Occipital lobe (tissue), 2 donors: Measurements from ENCODE around the gene GARRE1. TPM values are rescaled to one million over a fixed set of nuclear protein-coding genes. Genes with fewer than 3 reads are reported as not detected.
"Not testable (repeated sequence)": the region's sequence is repeated elsewhere in the genome, so short reads cannot be mapped to it uniquely, and the experiment has no call there.

ENCODE experiments used
- DNase-seq: peaks from one replicate; lab custom pipeline; 2025; lab: John Stamatoyannopoulos, UW
- total RNA-seq: library from RNA; depleted of rRNA; stranded (reverse); fragments of >200 nt; gene quantifications from one replicate; pipeline ENCODE4 v1.2.3, GENCODE V29; 2014

The GARRE1 gene
- total RNA-seq, 1 donor from 2014 or later = 20.7 TPM

DNA sequence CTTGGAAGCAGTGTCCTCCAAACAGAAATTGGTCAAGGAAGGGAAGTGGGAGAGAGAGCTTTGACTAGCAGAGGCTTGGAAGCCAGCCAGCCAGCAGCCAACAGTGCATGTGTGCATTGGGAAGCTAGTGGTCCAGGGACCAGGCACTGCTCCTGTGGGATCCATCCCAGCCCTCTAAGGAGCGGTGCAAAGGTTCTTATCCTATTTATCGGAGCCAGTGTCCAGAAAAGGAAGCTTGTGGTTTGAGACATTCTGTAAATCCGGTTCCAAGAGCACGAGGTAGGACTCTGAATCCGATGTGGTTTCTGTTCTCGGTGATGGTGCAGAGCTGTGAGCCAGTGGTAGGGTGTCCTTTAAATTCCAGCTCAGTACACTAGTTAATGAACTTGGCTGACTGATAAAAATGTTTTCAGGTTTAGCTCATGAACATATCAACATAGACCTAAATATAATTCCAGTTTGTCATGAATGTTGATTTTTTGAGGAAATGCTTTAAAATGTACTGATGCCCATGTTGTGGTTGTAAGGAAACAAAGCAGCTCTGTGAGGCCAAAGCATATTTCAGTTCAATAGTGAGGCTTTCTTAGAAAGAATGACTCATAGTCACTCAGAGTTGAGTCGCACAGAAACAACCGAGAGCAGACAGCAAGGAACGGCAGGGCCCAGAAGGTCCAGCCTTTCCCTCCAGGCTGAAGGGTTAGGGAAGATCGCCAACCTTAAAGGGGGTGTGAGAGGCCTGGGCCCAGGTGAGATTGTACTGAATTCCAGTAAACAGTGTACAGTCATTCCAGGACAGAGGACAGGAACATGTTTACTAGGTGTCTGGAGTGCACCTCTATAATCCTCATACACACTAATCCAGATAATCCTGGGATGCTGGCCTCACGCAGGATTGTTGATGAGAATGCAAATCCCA, 21.5 kb upstream of the GARRE1 start:
- peak; percentile 49 for DNase-seq

DNA sequence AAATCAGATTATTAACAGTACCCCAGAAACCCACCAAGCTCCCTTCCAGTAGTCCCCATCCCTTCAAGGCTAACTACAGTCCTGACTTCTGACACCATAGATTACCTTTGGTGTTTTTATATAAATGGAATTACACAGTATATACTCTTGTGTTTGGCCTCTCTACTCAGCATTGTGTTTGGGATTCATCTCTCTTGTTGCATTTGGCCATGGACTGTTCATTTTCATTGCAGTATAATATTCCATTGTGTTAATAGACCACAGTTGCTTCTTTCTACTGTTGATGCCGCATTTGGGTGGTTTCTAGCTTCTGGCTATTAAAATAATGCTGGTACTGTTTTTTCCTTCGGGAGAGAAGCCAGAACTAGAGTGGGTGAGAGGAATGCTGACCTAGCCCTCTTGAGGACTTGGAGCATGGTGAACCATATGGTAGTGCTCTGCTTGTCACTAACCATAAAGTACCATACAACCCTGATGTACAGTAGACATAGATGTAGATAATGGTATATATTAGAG, 18.9 kb upstream of the GARRE1 start:
- DNase-seq = no peak

DNA sequence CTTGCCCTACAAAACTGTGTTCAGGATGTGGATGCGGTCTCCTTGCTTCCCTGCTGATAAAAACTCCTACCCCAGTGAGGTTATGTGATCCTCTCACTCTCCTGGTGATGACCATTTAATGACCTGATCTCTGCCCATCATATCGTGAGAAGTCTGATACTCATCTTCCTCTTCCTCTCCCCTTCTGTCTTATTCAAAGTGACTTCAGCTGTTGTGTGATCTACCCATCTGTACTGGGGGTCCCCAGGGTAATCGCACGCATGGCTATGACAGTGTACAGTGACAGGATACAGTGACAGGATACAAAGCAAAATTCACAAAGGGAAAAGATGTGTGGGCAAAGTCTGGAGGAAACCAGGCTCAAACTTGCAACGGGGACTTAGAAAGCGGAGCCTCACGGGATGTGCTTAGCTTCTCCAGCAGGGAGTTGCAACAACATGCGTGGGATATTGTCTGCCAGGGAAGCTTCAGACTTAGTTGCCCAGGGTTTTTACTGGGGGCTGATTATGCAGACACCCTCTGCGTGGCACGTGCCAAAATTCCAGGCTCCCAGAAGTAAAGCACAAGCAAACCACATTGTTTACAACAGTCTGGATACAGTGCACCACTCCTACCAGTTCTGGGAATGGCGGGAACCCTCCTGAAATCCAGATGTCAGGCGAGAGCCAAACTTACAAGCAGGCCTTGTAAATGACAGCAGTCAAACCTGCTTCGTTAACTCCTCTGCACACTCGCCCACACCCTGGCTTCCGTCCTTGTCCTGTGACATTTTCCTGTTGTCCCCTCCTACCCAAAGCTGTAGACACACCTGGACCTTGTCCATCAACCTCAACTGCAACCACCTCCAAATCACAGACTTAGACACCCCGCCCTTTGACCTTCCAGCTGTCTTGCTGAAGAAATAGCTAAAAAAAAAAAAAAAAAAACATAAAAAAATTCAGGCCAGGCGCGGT, 18.0 kb upstream of the GARRE1 start:
- no peak for DNase-seq

DNA sequence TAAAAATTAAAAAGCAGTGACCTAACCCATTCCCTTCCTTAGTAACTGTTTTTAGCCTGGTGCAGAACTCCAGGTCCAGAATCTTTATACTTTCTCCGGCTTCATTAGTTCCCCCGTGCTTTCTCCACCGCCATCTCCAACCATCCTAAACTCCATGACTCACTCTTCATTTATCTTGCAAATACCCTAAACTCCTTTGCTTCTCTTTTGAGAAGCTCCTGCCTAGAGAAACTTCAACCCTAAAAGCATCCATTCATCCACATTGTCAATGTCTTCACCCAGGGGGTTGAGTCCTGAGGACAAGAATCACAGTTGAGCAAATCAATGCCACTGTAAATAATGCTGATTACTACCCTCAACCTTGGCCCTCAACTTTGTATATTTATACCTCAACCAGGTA, 17.1 kb upstream of the GARRE1 start:
- DNase-seq = no peak

DNA sequence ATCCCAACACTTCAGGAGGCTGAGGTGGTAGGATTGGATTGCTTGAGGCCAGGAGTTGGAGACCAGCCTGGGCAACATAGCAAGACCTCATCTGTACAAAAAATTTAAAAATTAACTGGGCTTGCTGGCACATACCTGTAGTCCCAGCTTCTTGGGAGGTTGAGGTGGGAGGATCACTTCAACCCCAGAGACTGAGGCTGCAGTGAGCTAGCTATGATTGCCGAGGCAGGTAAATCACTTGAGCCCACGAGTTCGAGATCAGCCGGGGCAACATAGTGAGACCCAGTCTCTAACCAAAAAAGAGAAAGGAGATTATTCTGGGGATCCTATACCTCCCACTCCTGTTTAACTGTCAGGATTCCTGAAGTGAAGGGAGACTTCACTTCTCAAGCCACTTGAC, 16.4 kb upstream of the GARRE1 start:
- no peak for DNase-seq

DNA sequence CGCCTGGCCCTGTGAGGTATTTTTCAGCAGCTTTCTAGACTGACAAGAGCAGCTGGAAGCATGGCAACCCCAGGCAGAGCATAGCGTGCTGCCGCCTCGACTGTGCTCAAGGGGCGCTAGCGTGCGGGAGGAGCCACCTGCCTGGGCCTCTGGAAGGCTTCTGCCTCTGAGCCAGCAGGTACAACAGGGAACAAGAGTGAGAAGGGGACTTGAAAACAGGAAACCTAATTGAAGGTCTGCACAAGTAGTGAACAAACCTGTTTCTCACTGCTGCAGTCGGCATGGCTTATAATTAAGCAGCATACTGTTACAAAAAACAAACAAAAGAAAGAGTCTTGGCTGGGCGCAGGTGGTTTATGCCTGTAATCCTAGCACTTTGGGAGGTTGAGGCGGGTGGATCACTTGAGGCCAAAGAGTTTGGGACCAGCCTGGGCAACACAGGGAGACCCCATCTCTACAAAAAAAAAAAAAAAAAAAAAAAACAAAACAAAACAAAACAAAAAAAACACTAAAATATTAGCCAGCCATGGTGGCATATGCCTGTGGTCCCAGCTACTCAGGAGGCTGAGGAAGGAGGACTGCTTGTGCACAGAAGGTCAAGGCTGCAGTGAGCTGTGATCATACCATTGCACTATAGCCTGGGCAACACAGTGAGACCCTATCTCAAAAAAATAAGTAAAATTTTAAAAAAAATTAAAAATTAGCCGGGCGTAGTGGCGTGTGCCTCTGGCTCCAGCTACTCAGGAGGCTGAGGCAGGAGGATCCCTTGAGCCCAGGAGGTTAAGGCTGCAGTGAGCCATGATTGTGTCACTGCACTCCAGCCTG, 12.6 kb upstream of the GARRE1 start:
- no peak for DNase-seq

DNA sequence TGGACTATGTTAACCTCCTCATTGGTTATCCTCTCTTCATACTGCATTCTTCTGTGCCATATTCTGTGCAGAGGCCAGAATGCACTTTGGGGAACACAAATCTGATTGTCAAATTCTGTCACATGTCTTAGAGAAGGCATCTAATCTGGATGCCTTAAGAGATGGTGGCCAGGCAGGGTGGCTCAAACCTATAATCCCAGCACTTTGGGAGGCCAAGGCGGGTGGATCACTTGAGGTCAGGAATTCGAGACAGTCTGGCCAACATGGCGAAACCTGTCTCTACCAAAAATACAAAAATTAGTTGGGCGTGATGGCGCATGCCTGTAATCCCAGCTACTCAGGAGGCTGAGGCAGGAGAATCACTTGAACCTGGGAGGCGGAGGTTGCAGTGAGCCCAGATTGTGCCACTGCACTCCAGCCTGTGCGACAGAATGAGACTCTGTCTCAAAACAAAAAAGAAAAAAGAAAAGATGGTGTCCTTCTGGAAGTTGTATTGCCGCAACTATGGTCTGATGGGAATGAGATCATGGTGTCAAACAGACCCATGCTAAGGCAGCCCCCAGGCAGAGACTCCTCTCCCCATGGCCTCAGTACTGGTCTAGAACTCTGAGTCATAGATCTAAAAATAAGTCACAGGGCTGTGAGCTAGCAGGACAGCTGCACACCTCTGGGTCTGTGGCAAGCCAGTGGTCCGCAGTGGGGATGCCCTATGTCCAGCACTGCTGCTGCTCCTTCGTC, 11.0 kb upstream of the GARRE1 start:
- DNase-seq = not testable (repeated sequence)

DNA sequence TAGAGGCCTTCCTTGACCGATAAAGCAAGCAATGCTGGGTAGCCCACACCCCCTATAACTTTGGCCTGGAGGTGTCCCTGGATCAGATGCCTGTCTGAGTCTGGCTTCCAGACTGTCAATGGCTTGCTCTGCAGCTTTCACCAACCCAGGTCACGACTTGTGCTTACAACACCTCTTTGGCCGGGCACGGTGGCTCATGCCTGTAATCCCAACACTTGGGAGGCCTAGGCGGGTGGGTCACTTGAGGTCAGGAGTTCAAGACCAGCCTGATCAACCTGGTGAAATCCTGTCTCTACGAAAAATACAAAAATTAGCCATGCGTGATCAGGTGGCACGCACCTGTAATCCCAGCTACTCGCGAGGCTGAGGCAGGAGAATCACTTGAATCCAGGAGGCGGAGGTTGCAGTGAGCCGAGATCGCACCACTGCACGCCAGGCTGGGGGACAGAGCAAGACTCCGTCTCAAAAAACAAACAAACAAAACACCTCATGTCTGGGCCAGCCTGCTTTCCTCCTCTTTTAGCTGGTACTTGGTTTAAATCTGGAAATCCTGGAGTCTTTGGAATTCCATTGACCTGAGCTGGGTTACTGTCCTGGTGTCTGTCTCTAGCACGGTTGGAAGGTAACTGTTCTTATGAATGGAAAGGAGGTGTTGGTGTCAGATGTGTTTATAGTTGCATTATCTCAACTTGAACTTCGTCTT, 10.3 kb upstream of the GARRE1 start:
- no peak for DNase-seq

DNA sequence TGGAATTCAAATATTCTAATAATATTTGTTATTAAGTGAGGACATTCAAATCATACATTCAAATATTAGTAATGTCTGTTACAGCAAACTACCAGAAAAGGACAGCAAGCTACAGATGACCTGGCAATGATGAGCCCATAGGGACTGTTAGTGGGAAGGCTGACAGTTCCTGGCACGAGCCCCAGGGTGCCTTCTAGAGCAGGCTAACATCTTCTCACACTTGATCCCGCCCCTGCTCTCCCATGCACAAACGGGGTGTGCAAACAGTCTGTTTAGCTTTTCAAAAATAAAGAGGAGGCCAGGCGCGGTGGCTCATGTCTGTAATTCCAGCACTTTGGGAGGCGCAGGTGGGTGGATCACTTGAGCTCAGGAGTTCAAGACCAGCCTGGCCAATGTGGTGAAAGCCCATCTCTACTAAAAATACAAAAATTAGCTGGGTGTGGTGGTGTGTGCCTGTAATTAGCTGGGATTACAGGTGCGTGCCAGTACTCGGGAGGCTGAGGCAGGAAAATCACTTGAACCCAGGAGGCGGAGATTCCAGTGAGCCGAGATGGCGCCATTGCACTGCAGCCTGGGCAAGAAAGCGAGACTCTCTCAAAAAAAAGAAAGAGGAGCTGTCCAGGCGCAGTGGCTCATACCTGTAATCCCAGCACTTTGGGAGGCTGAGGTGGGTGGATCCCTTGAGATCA, 9.6 kb upstream of the GARRE1 start:
- DNase-seq = no peak

DNA sequence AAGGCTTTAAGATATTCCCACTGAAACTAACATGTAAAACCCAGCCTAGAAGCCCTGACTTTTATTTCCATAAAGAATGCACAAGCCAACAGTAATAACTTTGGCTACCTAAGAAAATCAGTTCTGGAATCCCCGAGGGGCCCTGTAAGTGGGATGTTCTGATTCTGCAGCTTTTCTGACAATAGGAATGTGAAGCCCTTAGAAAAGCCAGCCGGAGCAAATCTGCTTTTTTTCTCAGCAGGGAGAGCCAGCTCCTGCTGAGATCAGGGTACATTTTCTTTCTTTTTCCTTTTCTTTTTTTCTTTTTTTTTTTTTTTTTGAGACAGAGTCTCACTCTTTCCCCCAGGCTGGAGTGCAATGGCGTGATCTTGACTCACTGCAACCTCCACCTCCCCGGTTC, 8.0 kb upstream of the GARRE1 start:
- no peak for DNase-seq

DNA sequence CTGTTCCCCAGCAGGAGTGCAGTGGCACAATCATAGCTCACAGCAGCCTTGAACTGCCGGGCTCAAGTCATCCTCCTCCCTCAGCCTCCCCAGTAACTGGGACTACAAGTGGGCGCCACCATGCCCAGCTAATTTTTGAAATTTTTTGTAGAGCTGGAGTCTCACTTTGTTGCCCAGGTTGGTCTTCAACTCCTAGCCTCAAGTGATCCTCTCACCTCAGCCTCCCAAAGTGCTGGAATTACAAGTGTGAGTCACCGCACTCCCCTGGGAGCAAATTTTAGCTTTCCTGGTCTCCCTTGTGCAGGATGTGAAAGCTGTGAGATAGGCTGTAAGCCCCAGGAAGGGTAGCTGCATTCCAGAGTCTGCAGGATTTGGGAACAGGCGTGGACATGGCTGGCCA, 5.4 kb upstream of the GARRE1 start:
- no peak for DNase-seq

DNA sequence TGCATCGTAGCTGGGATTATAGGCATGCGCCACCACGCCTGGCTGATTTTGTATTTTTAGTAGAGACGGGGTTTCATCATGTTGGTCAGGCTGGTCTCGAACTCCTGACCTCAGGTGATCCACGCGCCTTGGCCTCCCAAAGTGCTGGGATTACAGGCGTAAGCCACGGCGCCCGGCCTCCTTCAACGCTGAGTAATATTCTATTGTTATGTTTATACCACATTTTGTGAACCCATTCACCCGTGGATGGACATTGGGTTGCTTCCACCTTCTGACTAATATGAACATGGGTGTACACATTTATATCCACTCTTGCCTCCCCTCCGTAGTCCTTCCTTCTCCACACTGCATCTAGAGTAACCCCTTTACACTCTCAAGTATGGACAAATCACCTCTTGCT, 1.2 kb upstream of the GARRE1 start:
- DNase-seq = not testable (repeated sequence)

DNA sequence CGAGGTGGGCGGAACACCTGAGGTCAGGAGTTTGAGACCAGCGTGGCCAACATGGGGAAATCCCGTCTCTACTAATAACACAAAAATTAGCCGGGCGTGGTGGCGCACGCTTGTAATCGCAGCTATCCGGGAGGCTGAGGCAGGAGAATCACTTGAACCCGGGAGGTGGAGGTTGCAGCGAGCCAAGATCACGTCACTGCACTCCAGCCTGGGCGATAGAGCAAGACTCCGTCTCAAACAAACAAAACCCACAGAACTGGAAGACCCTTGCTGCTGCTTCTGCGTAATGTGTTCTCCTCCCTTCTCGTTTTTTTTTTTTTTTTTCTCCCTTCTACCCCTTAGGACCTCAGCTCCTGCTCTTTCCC, 691 bp upstream of the GARRE1 start:
- DNase-seq = not testable (repeated sequence)

DNA sequence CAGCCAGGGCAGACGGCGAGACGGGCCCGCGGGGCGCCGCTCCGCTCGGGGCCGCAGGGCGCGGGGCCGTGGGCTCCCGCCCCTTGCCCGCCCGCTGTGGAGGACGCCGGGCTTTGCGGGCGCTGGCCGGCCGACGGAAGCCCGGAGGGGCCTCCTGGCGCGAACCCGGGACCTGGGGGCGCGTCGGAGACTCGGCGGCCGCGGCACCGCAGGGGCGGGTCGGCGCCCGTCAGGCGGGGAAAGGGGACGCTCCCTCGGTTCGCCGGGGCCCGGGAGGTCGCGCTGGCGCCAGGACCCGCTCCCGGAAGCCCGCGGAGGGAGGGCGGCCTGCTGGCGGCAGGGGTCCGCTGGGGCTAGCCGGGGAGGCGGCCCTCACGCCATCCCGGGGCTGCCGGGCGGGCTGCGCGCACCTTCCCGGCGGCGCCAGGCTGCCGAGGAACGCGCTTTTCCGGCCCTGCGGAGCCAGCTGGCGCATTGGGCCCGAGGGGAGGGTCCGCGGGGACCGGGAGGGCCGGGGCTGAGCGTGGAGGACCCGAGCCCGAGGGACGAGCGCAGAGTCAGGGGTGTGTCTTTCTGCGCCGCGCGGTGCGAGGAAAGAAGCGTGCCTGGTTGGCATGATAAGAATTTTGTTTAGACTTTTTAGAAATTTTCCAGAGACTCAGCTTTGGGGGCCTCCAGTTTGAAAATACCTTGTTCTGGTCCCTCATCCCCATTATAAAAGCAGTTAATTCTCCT, 511 bp downstream of the GARRE1 start:
- DNase-seq = no peak

DNA sequence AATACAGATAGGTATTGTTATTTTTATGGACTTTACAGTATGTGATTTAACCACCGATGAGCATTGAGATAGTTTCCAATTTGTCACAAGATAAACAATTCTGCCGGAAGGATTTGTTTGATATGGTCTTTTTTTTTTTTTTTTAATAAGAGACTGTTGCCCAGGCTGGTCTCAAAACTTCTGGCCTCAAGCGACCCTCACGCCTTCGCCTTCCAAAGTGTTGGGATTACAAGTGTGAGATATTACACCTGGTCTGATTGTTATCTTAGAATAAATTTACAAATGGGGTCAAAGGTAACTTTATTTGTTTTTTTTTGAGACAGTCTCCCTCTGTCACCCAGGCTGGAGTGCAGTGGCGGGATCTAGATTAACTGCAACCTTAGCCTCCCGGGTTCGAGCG, 1.2 kb downstream of the GARRE1 start:
- DNase-seq = no peak

DNA sequence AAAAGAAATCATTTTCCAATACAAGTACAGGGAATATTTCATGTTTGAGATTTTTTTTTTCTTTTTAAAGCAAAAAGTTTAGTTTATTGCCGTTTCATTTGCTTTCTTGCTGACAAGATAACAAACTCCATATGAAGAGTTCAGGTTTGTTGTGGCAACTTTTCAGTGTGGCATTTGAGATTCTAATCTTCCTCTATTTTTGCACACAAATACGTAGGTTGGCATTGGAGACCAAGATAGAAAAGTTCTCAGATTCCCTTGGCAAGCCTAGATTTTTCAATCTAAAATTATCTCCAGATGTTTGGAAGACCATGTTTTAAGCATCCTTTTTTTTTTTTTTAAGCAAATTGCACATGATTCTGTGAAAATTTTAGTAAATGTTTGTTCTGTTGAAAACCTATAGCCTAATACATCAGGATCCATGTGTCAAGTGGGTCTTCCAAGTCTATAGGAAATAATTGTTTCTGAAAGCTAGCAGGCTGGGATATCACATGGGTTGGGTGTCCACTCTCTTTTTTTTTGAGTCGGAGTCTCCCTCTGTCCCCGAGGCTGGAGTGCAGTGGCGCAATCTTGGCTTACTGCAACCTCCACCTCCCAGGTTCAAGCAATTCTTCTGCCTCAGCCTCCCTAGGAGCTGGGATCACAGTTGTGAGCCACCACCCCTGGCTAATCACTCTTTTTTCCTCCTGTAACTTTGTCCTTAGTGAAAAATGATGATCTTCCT, 2.6 kb downstream of the GARRE1 start:
- DNase-seq = no peak

DNA sequence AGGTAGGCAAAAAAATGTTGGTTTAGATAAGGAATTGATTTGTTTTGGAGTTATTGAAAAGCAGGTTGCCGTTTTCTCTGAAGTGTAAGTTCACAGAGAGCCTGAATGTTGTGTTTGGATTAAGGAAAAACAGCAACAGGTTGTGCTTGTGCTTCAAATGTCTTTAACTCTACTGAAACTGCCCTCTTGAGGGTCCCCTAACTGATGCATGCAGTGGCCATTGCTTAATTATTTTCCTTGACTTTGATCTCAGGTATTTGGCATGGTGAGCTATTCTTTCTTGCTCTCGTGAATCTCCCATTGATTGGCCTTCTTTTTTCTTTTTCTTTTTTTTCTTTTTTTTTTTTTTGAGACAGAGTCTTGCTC, 3.2 kb downstream of the GARRE1 start:
- DNase-seq = no peak
